Fibroblast of skin of back (primary cell): ENCODE results near the gene TRMT2B. TPM values are rescaled to one million over a fixed set of nuclear protein-coding genes. Genes with fewer than 3 reads are reported as not detected.
A peak's percentile ranks its signal among the peaks of the same experiment; 100 is the strongest.
"Not testable (repeated sequence)": the region's sequence is repeated elsewhere in the genome, so short reads cannot be mapped to it uniquely, and the experiment has no call there.

Experiments
- DNase-seq: peaks from one replicate; pipeline ENCODE4 v3.0.0-alpha.2; 2013
- polyA plus RNA-seq, 2 experiments: library from polyadenylated mRNA; unstranded; fragments of 120-200 nt; gene quantifications; one replicate each; pipeline ENCODE4 v1.2.1, GENCODE V29; 2013; ENCODE audit not compliant: insufficient read length in 2 of 2

The TRMT2B gene, protein sequence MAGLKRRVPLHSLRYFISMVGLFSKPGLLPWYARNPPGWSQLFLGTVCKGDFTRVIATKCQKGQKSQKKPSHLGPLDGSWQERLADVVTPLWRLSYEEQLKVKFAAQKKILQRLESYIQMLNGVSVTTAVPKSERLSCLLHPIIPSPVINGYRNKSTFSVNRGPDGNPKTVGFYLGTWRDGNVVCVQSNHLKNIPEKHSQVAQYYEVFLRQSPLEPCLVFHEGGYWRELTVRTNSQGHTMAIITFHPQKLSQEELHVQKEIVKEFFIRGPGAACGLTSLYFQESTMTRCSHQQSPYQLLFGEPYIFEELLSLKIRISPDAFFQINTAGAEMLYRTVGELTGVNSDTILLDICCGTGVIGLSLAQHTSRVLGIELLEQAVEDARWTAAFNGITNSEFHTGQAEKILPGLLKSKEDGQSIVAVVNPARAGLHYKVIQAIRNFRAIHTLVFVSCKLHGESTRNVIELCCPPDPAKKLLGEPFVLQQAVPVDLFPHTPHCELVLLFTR
- 6.3 TPM for polyA plus RNA-seq (2013, experiment 1 of 2; ENCODE audit: insufficient read length)
- polyA plus RNA-seq (2013, experiment 2 of 2; ENCODE audit: insufficient read length): 4.3 TPM

DNA sequence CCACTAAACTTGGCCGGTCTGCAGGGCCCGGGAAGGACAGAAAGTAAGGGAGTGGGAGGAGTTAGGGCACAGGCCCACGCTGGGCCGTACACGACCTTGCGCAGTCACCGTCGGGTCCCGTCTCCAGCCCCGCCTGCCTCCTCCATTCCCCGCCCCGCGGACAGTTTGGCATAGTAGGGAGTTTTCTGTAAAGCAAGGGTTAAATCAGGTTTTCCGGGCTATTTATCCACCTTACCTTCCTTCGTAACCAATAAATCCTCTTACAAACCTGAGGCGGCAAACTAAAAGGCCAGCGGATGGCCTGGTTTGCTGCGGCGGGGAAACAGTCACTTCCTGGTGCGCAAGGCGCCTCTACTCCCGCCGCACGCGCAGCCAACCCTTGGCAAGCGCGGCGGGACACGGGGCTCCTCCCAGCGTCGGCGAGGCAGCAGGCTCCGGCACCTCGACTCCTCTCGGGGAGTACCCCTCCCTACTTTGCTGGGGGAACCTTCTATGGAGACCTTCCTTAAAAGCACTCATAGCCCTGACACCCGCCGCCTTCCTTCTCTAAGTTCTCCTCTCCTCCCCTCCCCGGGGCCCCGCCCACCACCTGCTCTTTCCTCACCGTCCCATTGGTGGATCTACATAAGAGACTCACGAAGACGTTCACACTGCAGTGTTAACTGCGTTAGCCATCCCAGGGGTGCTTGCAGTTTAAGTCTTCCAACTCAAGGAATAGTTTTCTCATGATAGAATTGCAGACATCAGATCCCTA, at the start of gene TRMT2B:
Gene TRMT2B (minus strand): TSS at position 563 of the 754 bp plus-strand sequence. CDS start 9,822 bp downstream, outside the sequence.
- DNase-seq: peak; percentile 72

DNA sequence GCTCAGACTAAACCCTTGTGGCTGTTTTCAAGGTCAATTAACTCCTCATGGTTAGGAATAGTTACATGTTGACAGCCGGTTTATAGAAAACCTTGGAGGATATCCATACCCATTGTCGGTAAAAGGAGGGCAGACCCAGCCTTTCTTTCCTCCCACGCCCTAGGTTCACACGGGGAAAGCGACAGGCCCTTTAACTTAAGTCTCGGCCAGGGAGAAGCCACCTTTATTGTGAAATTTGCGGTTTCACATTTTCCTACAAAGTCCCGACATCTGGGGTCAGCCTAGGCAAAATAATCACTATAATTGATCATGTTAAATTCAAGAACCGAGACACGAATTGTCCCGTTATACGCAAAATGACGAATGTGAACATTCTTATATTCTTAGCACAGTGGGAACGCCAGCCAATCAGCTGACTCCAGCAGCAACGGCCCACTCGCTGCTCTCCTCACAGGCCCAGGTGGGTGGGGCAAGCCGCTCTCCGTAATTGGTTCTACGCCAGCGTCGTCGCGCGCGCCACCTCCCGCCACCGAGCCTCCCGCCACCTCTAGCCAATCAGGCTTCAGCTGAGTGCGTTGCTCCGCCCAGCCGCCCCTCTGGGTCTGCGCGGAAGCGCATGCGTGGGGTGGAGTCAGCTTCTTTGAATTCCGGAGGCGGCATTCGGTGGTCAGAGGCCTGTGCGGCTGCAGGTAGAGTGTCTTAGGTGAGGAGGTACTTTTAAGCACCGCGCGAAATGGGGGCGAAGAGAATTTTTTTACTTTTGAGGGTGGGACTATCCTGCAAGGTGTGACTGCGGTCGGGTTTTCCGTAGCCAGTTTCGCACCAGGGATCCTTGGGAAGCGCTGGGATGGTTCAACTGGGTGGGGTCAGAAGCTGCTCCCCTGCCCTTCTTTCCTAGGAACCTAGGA, 45.9 kb upstream of the TRMT2B start, which contains the start of gene CENPI:
Gene CENPI (plus strand): TSS at position 659 of the 908 bp plus-strand sequence. CDS start 2,867 bp downstream, outside the sequence.
- DNase-seq: peak; percentile 92

DNA sequence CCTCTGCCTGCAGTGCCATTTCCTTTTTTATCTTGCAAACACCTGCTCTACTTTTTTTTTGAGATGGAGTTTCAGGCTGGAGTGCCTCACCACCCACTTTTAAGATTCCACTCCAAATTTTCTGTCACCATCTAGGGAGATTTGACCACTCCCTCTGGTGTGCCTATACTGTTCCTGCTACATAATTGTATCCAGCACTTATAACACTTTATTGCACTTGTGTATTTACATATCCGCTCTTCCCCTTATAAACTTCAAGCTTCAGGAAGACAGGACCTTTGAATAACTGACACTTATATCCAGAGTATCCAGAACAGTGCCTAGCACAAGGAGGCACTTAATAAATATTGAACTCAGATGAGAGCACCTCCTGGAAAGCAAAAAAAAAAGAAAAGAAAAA, 39.9 kb upstream of the TRMT2B start:
- no peak for DNase-seq

DNA sequence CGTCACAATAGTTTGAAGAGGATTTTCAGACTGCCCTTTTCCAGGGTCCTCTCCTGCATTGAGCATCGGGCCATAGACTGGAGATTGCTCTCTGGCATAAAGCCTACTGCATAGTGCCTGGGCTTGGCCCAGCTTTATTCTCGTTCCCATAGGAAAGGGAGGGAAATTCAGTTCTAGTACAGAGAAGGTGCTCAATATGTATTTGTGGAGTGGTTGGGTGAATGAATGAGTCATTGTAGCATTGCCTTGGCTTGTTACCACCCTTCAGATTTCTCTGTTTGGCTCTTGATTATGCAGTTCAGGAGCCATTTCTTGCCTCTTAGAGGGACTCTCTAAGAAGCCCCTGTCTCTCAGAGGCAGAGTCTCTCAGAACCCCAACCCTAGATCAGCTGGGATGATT, 29.3 kb upstream of the TRMT2B start:
- DNase-seq: no peak

DNA sequence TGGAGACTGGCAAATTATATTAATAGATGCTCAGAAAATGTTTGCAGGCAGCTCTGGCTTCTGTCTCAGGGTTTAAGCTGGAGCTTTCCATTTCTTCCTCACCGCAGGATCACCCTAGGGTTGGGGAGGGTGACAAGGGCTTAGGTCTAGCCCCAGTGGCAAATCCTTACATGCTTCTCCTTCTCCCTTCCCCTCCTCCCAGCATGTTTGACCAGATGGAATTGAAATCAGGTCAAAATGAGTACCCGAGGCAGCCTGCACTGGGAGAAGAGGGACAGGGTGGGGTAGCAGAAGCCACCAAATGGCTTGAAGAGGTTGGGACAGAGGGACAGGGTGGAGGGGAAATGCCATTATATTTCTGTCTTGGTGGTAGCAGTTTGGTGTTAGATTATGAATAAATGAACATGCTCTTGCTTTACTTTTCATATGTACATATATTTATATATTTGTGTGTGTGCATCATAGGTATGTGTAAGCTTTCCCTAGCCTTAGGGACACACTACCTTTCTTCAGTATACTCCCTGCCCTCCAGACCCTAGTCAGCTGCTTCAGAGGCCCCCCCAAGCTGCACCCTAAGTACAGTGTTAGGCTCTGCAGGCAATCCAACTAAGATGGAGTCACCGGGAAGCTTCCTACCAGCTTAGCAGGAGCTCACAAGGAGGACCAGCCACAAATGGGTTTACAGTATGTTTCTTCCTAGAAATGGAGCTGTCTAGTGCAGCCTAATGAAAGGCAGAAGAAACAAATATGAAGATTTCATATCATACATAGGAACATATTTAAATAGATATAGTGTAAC, 28.6 kb upstream of the TRMT2B start:
- DNase-seq: no peak

DNA sequence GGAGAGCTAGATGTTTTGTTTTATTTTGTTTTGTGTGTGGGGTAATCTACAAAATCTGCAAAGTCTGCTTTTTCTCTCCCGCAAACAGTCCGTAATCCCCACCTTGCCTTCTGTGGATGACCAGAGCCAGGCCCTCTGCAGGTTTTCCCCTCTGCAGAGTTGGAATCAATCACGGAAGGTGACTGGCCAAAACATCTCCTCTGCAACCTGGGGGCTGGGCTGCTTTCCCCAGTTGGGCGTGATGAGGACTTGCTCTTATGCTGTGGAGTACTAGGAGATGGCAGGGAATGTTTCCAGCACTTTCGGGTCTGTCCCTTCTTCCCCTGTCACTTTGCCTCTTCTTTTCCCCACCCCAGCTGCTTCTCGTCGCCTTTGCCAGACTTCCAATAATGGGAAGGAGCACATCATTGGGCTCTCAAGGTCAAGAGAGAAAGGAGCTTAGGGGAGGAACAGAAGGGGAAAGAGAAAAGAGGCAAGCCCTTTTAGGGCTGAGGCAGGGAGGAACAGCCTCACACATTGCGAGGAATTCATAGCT, 27.9 kb upstream of the TRMT2B start:
- no peak for DNase-seq

DNA sequence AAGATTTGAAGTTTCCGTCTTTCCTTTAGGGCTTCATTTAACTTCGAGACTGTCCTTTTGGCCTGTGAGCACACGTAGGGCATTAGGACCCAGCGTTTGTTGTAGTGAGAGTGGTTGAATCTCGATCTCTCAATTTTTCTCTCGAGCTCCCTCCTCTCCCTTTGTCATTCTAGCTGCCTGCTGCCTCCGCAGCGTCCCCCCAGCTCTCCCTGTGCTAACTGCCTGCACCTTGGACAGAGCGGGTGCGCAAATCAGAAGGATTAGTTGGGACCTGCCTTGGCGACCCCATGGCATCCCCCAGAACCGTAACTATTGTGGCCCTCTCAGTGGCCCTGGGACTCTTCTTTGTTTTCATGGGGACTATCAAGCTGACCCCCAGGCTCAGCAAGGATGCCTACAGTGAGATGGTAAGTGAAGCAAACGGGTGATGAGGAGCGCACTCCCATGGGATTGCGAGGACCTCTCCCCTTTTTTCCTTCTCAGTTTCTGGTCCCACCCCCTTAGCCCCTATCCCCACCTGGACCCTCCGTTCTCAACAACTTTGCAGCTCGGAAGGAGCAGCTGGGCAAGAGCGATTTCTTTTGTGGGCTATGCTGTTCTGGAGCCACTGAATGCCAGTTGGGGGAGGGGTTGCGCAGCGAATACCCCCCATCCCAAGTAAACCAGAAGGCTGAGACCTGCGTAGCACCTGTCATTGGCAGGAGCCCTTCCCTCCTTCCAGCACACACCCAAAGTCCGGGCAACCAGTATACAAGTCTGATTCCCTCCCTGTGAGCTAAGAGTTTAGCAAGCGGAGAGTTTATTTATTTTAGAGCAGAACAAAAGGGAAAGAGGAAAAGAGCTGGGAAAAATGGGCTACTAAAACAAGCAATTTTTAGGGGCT, 27.0 kb upstream of the TRMT2B start, which contains the start of gene TMEM35A:
Gene TMEM35A (plus strand): TSS at position 164 of the 883 bp plus-strand sequence. CDS start 124 bp downstream, at position 288.
- DNase-seq: peak; percentile 17

DNA sequence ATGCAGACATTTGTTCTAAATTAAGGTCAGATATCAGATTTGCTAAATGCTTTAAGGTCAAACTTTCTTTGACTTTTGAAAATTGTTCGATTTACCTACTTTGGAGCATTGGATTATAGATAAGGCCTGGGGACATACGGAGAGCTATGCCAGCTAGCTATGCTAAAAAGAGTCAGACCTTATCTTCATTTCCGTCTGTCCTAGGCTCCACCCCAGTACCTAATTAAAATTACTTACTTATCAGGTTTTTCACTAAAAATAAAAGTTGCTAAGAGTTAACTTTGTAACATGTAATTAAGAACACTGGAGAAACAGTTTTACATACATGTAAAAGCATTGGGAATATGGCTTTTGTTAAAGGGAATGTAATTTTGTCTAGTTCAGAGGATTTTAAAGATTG, 19.7 kb upstream of the TRMT2B start:
- DNase-seq: no peak

DNA sequence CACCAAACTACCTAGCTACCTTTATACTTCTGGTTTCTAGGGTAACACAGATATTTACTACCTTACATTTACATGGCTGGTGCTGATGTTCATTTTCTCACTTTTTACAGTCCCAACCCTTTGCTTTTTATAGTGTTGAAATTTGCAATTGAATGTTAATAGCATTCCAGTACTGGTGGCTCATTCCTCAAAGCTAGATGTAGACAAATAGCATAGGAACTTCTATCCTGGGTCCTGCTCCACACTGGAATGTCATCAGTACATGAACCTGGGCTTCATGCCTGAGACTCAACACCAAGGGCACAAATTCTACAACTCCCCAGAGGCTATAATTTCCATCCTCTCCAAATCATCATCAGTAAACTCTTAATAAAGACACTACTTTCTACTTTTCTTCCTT, 10.3 kb upstream of the TRMT2B start:
- DNase-seq: peak; percentile 66

DNA sequence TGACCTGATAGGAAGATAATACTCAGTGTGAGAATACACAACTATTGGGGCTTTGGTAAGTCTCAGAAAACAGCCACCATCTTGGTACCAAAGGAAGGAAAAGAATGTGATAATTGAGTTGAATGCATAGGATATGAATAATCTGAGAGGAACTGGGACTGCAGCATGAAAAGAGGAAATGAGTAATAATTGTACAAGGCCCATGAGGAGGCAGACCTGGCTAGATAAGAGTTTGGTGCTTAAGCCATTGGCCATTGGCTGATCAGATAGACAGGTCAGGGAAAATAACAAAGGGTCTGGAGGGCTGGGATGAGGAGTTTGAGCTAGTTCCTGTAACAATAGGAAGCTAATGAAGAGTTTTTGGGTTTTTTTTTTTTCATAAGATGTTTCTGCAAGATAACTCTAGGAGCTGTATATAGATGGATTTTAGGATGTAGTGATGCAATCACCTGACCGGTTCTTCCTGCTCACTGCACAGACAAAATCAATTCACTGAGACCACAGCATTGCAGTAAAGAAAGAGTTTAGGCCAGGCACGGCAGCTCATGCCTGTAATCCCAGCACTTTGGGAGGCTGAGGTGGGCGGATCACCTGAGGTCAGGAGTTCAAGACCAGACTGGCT, 5.3 kb upstream of the TRMT2B start:
- peak; percentile 76 for DNase-seq

DNA sequence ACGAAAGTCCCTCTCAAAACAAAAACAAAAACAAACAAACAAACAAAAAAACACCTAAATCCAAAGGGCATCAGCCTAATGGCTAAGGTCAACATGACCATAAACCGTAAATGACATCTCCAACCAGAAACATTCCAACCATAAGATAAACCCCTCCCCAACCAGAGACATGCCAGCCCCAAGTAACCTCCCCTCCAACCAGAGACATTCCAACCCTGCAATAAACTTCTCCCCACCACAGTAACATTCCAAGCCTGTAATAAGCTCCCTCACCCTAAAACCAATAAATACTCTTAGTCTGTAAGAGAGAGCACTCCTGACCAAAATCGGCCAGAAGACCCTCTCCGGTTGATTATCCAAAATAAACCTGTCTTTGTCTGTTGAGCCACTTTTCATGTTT, 4.6 kb upstream of the TRMT2B start:
- peak; percentile 33 for DNase-seq

DNA sequence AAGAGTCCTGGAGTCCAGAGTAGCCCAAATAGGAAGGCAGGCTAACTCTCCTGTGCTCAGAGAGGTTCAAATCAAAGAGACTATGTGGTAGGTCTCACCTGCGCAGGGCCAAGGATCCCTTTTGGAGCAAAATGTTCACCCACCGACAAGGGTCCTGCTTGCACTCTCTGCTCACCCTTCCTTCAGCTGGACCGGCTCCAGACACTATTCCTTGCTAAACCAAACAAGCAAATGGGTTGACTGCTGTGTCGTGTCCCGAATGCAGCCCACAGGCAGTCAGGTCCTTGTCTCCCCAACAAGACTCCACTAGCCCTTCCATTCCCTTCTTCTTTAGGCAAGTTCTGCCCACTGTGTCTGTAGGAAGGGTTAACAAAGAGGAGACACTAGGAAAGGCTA, 760 bp downstream of the TRMT2B start:
- DNase-seq: no peak

DNA sequence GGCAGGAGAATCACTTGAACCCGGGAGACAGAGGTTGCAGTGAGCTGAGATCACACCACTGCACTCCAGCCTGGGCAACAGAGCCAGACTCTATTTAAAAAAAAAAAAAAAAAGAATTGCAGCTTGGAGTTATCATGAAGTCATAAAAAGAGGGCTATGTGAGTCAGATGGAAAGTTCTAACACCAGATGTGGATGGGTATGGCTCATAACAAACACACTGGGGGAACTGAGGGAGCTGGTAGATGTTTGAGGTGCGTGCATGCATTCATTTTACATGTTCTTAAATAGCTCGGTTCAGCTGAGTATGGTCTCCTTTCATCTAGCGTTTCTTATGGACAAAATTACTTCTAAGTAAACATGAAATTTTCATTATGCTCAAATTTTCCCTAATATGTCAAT, 11.7 kb downstream of the TRMT2B start:
- DNase-seq: no peak

DNA sequence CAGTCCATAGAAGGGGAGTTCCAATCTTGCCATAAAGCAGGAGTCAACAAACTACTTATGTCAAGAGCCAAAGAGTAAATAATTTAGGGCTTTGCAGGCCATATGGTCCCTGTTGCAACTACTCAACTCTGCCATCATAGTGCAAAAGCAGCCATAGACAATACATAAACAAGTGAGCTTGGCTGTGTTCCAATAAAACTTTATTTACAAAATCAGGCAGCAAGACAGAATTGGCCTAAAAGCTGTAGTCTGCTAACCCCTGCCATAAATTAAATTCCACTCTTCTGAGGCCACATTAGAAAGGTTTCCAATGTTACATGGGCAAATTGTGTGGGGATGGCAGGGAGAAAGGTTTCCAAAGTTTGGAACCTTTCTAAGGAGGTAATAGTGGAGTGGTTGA, 14.7 kb downstream of the TRMT2B start:
- no peak for DNase-seq

DNA sequence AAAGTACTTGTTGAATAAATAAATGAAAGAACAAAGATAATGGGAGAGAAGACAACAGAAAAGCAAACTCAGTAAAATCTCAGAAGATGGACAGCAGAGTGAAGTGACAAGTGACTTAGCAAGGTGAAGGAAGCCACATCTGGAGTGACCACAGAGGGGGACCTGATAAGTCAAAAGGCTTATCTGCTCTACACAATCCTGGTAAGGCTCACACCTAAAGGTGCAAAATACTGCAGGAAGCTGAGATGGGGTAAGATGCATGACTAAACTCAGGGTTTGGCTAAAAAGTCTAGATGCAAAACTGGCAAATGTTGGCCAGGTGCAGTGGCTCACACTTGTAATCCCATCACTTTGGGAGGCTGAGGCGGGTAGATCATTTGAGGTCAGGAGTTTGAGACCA, 22.2 kb downstream of the TRMT2B start:
- no peak for DNase-seq

DNA sequence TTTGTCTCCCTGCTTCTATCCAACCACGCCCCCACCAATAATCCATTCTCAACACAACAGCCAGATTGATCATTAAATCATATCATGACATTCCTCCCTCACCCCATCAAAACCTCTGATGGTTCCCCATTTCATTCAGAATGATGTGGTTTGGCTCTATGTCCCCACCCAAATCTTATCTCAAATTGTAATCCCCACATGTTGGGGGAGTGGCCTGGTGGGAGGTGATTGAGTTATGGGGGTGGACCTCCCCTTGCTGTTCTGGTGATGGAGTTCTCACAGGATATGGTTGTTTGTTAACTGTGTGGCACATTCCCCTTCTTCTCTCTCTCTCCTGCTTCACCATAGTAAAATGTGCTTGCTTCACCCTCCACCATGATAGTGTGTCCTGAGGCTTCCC, 23.3 kb downstream of the TRMT2B start:
- DNase-seq: no peak

DNA sequence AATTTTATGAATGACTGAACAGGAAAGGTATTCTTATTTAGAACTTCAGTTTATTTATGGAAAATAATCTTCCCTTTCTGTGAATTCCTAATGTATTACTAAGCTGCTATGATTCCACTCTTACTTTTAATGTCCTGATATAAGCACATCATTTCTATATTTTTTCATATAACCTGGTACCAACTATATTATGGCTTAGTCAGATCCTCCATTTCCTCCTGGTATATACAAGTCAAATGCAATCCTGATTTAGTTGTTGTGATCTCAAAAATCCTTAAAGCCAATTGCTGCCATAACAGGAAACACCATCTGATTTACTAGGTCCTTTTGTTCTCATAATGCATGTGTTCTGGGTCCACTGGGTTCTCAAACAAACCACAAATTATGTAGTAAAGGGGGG, 26.8 kb downstream of the TRMT2B start:
- DNase-seq: peak; percentile 39

DNA sequence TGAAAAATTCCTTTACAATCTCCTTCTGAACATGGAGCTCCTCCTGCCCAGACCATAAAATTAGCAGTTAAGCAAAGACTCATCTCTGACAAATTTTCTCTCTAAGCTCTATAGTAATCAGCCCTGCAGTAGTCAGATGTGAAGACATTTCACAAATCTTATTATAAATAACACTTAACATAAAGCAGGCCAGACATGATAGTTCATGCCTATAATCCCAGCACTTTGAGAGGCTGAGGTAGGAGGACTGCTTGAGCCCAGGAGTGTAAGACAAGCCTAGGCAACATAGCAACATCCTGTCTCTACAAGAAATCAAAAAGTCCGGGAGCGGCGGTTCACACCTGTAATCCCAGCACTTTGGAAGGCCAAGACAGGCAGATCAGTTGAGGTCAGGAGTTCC, 29.9 kb downstream of the TRMT2B start:
- DNase-seq: no peak

DNA sequence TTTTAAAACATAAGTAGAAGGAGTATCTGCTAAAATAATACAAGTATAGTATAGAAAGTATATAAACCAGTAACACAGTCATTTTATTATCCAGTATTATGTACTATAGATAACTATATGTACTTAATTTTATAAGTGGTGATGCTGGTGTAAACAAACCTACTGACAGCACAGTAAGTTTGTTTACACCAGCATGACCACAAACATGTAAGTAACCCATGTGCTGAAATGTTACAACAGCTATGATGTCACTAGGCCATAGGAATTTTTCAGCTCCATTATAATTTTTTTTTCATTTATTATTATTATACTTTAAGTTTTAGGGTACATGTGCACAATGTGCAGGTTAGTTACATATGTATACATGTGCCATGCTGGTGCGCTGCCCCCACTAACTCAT, 39.9 kb downstream of the TRMT2B start:
- not testable (repeated sequence) for DNase-seq
